Smooth muscle cell of the pulmonary artery (primary cell): ENCODE data around the gene RTBDN. TPM values are rescaled to one million over a fixed set of nuclear protein-coding genes. Genes with fewer than 3 reads are reported as not detected.

ENCODE experiments used
- total RNA-seq: library from RNA; depleted of rRNA; stranded (reverse); fragments of >200 nt; gene quantifications from 2 replicates; pipeline ENCODE4 v1.2.3, GENCODE V29; 2014

Gene RTBDN
- not detected in 2 replicates for total RNA-seq

DNA sequence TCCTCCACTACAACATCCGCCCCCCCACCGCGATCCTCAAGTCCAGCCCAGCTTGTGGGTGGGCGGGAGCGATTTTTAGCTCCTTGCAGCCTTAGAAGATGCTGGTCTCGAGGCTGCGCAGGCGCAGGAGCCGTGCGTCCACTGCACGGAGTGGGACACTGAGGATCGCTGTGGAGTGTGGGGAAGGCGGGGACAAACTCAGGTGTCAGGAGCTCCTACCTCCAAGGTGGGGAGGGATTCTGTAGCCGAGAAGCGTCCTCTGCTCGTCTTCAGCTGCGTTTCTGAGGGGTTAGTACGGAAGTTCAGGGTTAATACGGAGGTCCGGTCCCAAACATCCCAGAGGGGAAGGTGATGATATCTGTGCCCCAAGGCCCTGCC, at the start of gene RTBDN:
TSS of gene RTBDN (minus strand) at position 14 of the 378 bp plus-strand sequence. CDS start 4,600 bp downstream, outside the sequence.

GRCh38 chr19:12881172-12881808, 46.9 kb upstream of the RTBDN start, which contains the start of gene DNASE2:
DNASE2 (minus strand) TSS chr19:12881449; CDS start chr19:12881375, 74 bp downstream.

DNA sequence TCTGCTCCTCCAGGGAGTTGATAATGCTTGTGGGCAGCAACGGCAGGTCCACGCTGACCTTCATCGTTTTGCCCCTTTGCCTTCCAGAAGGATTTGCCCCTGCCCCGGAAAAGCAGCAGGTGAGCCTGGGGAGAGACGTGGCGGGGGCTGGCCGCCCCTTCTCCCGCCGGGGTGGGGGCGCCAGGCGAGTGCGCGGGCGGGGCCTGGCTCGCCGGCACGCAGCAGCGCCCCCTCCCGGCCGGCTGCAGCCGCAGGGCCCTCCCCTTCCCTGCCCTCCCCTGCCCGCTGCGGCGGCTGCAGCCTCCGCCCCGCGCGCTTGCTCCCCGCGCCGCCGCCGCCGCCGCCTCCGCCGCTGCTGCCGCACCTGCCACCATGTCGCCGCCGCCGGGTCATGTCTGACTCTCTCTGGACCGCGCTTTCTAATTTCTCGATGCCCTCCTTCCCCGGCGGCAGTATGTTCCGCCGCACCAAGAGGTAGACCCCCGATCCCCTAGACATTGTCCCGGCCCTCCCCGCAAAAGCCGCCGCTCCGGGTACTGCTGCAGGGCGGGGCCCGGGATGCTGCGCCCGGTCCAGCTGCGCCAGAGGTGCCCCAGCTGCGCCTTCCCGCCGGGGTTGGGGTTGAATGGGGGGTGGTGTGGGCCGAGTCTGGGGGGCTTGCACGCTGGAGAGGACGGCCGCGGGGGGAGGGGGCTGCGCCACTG, 4.0 kb upstream of the RTBDN start, which contains the start of gene MAST1:
TSS of gene MAST1 (plus strand) at position 334 of the 704 bp plus-strand sequence. CDS start at position 392, 58 bp downstream.

GRCh38 chr19:12806242-12807081, 27.9 kb downstream of the RTBDN start, which contains the start of gene RNASEH2A:
RNASEH2A (plus strand) TSS chr19:12806584; CDS start chr19:12806674, 90 bp downstream.

GRCh38 chr19:12801466-12802266, 32.7 kb downstream of the RTBDN start, which contains the start of the genes PRDX2 and THSD8:
PRDX2 (minus strand) TSS chr19:12801800; CDS start chr19:12801261, 539 bp downstream.
THSD8 (plus strand) TSS chr19:12802069; CDS start chr19:12802072, 3 bp downstream.

GRCh38 chr19:12791345-12792050, 42.9 kb downstream of the RTBDN start, which contains the start of gene JUNB:
JUNB (plus strand) TSS chr19:12791486; CDS start chr19:12791772, 286 bp downstream.

Other genes with a start within 250 kb of the RTBDN start
- 7.3 and 9.6 TPM in 2 replicates for gene ZNF490, start 223.8 kb downstream of the RTBDN start, total RNA-seq
- 13.7 and 15.4 TPM in 2 replicates for gene ZNF791, start 223.7 kb downstream of the RTBDN start, total RNA-seq
- gene MAN2B1, start 167.8 kb downstream of the RTBDN start, total RNA-seq: 60.0 and 60.9 TPM in 2 replicates
- gene WDR83, start 167.8 kb downstream of the RTBDN start, total RNA-seq: 8.8 and 9.8 TPM in 2 replicates
- 58.8 and 66.5 TPM in 2 replicates for gene DHPS, start 152.7 kb downstream of the RTBDN start, total RNA-seq
- not detected in 2 replicates for gene GNG14, start 146.6 kb downstream of the RTBDN start, total RNA-seq
- 5.5 and 6.4 TPM in 2 replicates for gene FBXW9, start 137.9 kb downstream of the RTBDN start, total RNA-seq
- gene TNPO2, start 110.6 kb downstream of the RTBDN start, total RNA-seq: 50.6 and 71.6 TPM in 2 replicates
- 78.1 and 93.8 TPM in 2 replicates for gene TRIR, start 99.9 kb downstream of the RTBDN start, total RNA-seq
- gene GET3, start 97.1 kb downstream of the RTBDN start, total RNA-seq: 61.8 and 67.5 TPM in 2 replicates
- not detected in 2 replicates for gene BEST2, start 82.8 kb downstream of the RTBDN start, total RNA-seq
- 18.5 and 26.7 TPM in 2 replicates for gene HOOK2, start 59.0 kb downstream of the RTBDN start, total RNA-seq
- 77.3 and 101 TPM in 2 replicates for gene JUNB, start 43.1 kb downstream of the RTBDN start, total RNA-seq
- 188 and 217 TPM in 2 replicates for gene PRDX2, start 32.8 kb downstream of the RTBDN start, total RNA-seq
- 0.13 TPM in 1 of 2 replicates, not detected in the other for gene THSD8, start 32.5 kb downstream of the RTBDN start, total RNA-seq
- gene RNASEH2A, start 28.0 kb downstream of the RTBDN start, total RNA-seq: 8.8 and 9.9 TPM in 2 replicates
- 0.07 and 0.36 TPM in 2 replicates for gene MAST1, start 3.9 kb upstream of the RTBDN start, total RNA-seq
- 40.5 and 57.0 TPM in 2 replicates for gene DNASE2, start 46.9 kb upstream of the RTBDN start, total RNA-seq
- not detected in 2 replicates for gene KLF1, start 52.6 kb upstream of the RTBDN start, total RNA-seq
- 16.0 and 23.4 TPM in 2 replicates for gene GCDH, start 56.6 kb upstream of the RTBDN start, total RNA-seq
- gene SYCE2, start 84.7 kb upstream of the RTBDN start, total RNA-seq: 0.07 and 0.23 TPM in 2 replicates
- gene FARSA, start 99.1 kb upstream of the RTBDN start, total RNA-seq: 71.0 and 86.5 TPM in 2 replicates
- gene CALR, start 104.0 kb upstream of the RTBDN start, total RNA-seq: 1,777 and 1,839 TPM in 2 replicates
- 108 and 160 TPM in 2 replicates for gene RAD23A, start 111.3 kb upstream of the RTBDN start, total RNA-seq
- 9.5 and 12.9 TPM in 2 replicates for gene GADD45GIP1, start 122.6 kb upstream of the RTBDN start, total RNA-seq
- 0.07 and 0.13 TPM in 2 replicates for gene DAND5, start 135.0 kb upstream of the RTBDN start, total RNA-seq
- gene NFIX, start 160.9 kb upstream of the RTBDN start, total RNA-seq: 125 and 151 TPM in 2 replicates